H1 (cell line): Measurements from ENCODE around the gene FANCE. TPM values are rescaled to one million over a fixed set of nuclear protein-coding genes. Genes with fewer than 3 reads are reported as not detected.

ENCODE experiments used
- CTCF ChIA-PET: fragments of 300-600 bp; sonication (Branson Sonifier 250); formaldehyde crosslinking; loops from one replicate; lab custom pipeline; 2021; ENCODE audit not compliant: partially characterized antibody; lab: Charles Lee
- POLR2A ChIA-PET: fragments of 300-600 bp; sonication (Branson Sonifier 250); formaldehyde crosslinking; loops from one replicate; lab custom pipeline; 2021; ENCODE audit warnings: inconsistent platforms; ENCODE audit not compliant: partially characterized antibody; lab: Charles Lee
- DNase-seq, 2 experiments: peaks; one replicate each; pipeline versions ENCODE4 v3.0.0 to v3.0.0-alpha.2; 2010 to 2022; ENCODE audit warnings: low spot score in 2 of 2, low read depth in 1 of 2, mixed read lengths in 1 of 2
- FAIRE-seq: peaks from 2 replicates; lab custom pipeline; 2011; peaks lifted over from hg19 to GRCh38; lab: Jason Lieb, UNC
- H2AFZ ChIP-seq: 2 replicates; pipeline ENCODE4 v1.8.1; 2012; ENCODE audit warnings: low read length, inconsistent platforms
- H2AK5ac ChIP-seq: 2 replicates; pipeline ENCODE4 v1.6.1; 2013; ENCODE audit warnings: low read depth, low read length
- H2BK120ac ChIP-seq: replicated peaks from 2 replicates; pipeline ENCODE3; 2013; ENCODE audit warnings: low read depth, low read length, inconsistent platforms
- H2BK12ac ChIP-seq: 2 replicates; pipeline ENCODE4 v1.6.1; 2013; ENCODE audit warnings: low read depth, low read length
- H2BK15ac ChIP-seq: 2 replicates; pipeline ENCODE4 v1.6.1; 2013; ENCODE audit warnings: low read length
- H2BK20ac ChIP-seq: 2 replicates; pipeline ENCODE4 v1.6.1; 2013; ENCODE audit warnings: low read length
- H2BK5ac ChIP-seq: 2 replicates; pipeline ENCODE4 v1.6.1; 2013; ENCODE audit warnings: low read depth, low read length
- H3K14ac ChIP-seq: 2 replicates; pipeline ENCODE4 v1.6.1; 2013; ENCODE audit warnings: inconsistent platforms; ENCODE audit not compliant: insufficient read length
- H3K18ac ChIP-seq: 2 replicates; pipeline ENCODE4 v1.6.1; 2013; ENCODE audit warnings: low read length; ENCODE audit errors: extremely low read depth
- H3K23ac ChIP-seq: 2 replicates; pipeline ENCODE4 v1.6.1; 2013; ENCODE audit warnings: inconsistent platforms; ENCODE audit not compliant: insufficient read length
- H3K23me2 ChIP-seq: 2 replicates; pipeline ENCODE4 v1.6.1; 2013; ENCODE audit warnings: low read depth, low read length
- H3K27ac ChIP-seq: 2 replicates; pipeline ENCODE4 v1.6.1; 2011; ENCODE audit warnings: low read depth, low read length, inconsistent platforms
- H3K27me3 ChIP-seq, 4 experiments: replicated peaks in 1 of 4; 1 replicate in 1 of 4; 2 replicates in 3 of 4; pipeline versions ENCODE4 v1.6.1 to v1.8.1; 2011 to 2013; ENCODE audit warnings: low read length in 3 of 4, mild to moderate bottlenecking in 3 of 4, inconsistent platforms in 2 of 4, mixed read lengths in 2 of 4, moderate library complexity in 1 of 4; ENCODE audit not compliant: control insufficient read depth in 3 of 4, insufficient read depth in 3 of 4; ENCODE audit errors: extremely low read depth in 1 of 4
- H3K36me3 ChIP-seq, 4 experiments: 2 replicates each; pipeline versions ENCODE4 v1.6.1 to v1.8.1; 2011 to 2013; ENCODE audit warnings: mild to moderate bottlenecking in 4 of 4, low read length in 3 of 4, moderate library complexity in 2 of 4, control low read depth in 1 of 4, inconsistent platforms in 1 of 4; ENCODE audit not compliant: insufficient read depth in 4 of 4, control insufficient read depth in 2 of 4
- H3K4ac ChIP-seq: replicated peaks from 2 replicates; pipeline ENCODE3; 2013; ENCODE audit warnings: low read length, low read depth, mixed read lengths, inconsistent platforms; ENCODE audit not compliant: insufficient read length
- H3K4me1 ChIP-seq, 4 experiments: replicated peaks in 1 of 4; 1 replicate in 1 of 4; 2 replicates in 3 of 4; pipeline versions ENCODE4 v1.6.1 to v1.8.1; 2011 to 2013; ENCODE audit warnings: low read length in 3 of 4, inconsistent platforms in 2 of 4, mixed read lengths in 1 of 4; ENCODE audit not compliant: insufficient read depth in 4 of 4, control insufficient read depth in 3 of 4
- H3K4me2 ChIP-seq, 2 experiments: 2 replicates each; pipeline versions ENCODE4 v1.6.1 to v1.8.1; 2011 to 2013; ENCODE audit warnings: low read depth in 2 of 2, low read length in 2 of 2, control low read depth in 1 of 2, inconsistent platforms in 1 of 2, mild to moderate bottlenecking in 1 of 2; ENCODE audit not compliant: insufficient read depth in 1 of 2
- H3K4me3 ChIP-seq, 4 experiments: fragments of 200-600, 300-600 bp in 1 of 4; sonication (generic), shearing (Covaris generic), sonication (Bioruptor Twin) in 1 of 4; 2 replicates each; pipeline versions ENCODE4 v1.5.1 to v1.8.1; 2011 to 2016; ENCODE audit warnings: low read length in 4 of 4, low read depth in 3 of 4, control low read depth in 2 of 4, inconsistent platforms in 2 of 4, mild to moderate bottlenecking in 2 of 4, mixed read lengths in 1 of 4, moderate library complexity in 1 of 4; ENCODE audit not compliant: insufficient read depth in 2 of 4; ENCODE audit errors: extremely low read depth in 1 of 4
- H3K56ac ChIP-seq: replicated peaks from 2 replicates; pipeline ENCODE3; 2013; ENCODE audit warnings: low read depth, mild to moderate bottlenecking, mixed read lengths, low read length, inconsistent platforms; ENCODE audit not compliant: insufficient read length
- H3K79me1 ChIP-seq: 2 replicates; pipeline ENCODE4 v1.6.1; 2013; ENCODE audit warnings: low read depth, low read length, control low read depth
- H3K79me2 ChIP-seq, 2 experiments: 2 replicates each; pipeline versions ENCODE4 v1.6.1 to v1.8.1; 2012 to 2013; ENCODE audit warnings: low read length in 2 of 2, mild to moderate bottlenecking in 2 of 2, inconsistent platforms in 1 of 2; ENCODE audit not compliant: insufficient read depth in 2 of 2, control insufficient read depth in 1 of 2
- H3K9ac ChIP-seq, 4 experiments: replicated peaks in 1 of 4; 1 replicate in 1 of 4; 2 replicates in 3 of 4; pipeline versions ENCODE4 v1.6.1 to v1.8.1; 2011 to 2013; ENCODE audit warnings: low read depth in 3 of 4, low read length in 3 of 4, control low read depth in 2 of 4, mild to moderate bottlenecking in 2 of 4, moderate library complexity in 2 of 4, inconsistent platforms in 1 of 4; ENCODE audit errors: extremely low read depth in 1 of 4
- H3K9me3 ChIP-seq, 2 experiments: 2 replicates each; pipeline versions ENCODE4 v1.6.1 to v1.8.1; 2012 to 2013; ENCODE audit warnings: mild to moderate bottlenecking in 2 of 2, moderate library complexity in 2 of 2, control low read depth in 1 of 2, inconsistent platforms in 1 of 2, low read depth in 1 of 2, low read length in 1 of 2, mixed read lengths in 1 of 2; ENCODE audit not compliant: insufficient read depth in 2 of 2
- H4K20me1 ChIP-seq, 2 experiments: replicated peaks in 1 of 2; 2 replicates each; pipeline versions ENCODE3 to v1.8.1; 2011 to 2013; ENCODE audit warnings: inconsistent platforms in 2 of 2, low read length in 2 of 2, mild to moderate bottlenecking in 1 of 2; ENCODE audit not compliant: insufficient read depth in 2 of 2, control insufficient read depth in 1 of 2
- H4K5ac ChIP-seq: 2 replicates; pipeline ENCODE4 v1.6.1; 2013; ENCODE audit warnings: low read length, low read depth, mixed read lengths, inconsistent platforms; ENCODE audit not compliant: insufficient read length
- H4K8ac ChIP-seq: 2 replicates; pipeline ENCODE4 v1.8.0; 2013; ENCODE audit warnings: mild to moderate bottlenecking, moderate library complexity, low read length, inconsistent platforms; ENCODE audit not compliant: insufficient read depth; ENCODE audit errors: extremely low read depth
- H4K91ac ChIP-seq: replicated peaks from 2 replicates; pipeline ENCODE3; 2013; ENCODE audit warnings: low read length, mixed read lengths, inconsistent platforms; ENCODE audit not compliant: insufficient read length
- BRCA1 ChIP-seq: IDR thresholded peaks from 2 replicates; pipeline ENCODE4 v1.6.1; 2012; ENCODE audit warnings: low read depth, low read length, improper control_type of control experiment
- CREB1 ChIP-seq: IDR thresholded peaks from 2 replicates; pipeline ENCODE4 v1.6.1; 2012; ENCODE audit warnings: inconsistent platforms
- CTBP2 ChIP-seq: IDR thresholded peaks from 2 replicates; pipeline ENCODE4 v1.7.0; 2011; ENCODE audit warnings: borderline replicate concordance, mild to moderate bottlenecking, moderate library complexity, mixed read lengths, low read length; ENCODE audit not compliant: insufficient read depth, insufficient read length
- E2F6 ChIP-seq: IDR thresholded peaks from 2 replicates; pipeline ENCODE4 v1.6.1; 2012; ENCODE audit warnings: inconsistent platforms
- HDAC2 ChIP-seq, 2 experiments: fragments of 300-600 bp in 1 of 2; sonication (generic) in 1 of 2; IDR thresholded peaks; 2 replicates each; pipeline ENCODE4 v1.6.1; 2011 to 2012; ENCODE audit warnings: low read depth in 2 of 2, low read length in 2 of 2, mild to moderate bottlenecking in 2 of 2, moderate library complexity in 2 of 2, borderline replicate concordance in 1 of 2, inconsistent platforms in 1 of 2
- KDM1A ChIP-seq: fragments of 200-600, 300-600 bp; sonication (generic); IDR thresholded peaks from 2 replicates; pipeline ENCODE4 v1.7.1; 2016; ENCODE audit warnings: mild to moderate bottlenecking, low read length, borderline replicate concordance
- NANOG ChIP-seq: IDR thresholded peaks from 2 replicates; pipeline ENCODE4 v1.6.1; 2011; ENCODE audit warnings: low read length, low read depth, mild to moderate bottlenecking, inconsistent platforms; ENCODE audit not compliant: insufficient read depth, poor library complexity, severe bottlenecking
- POLR2A ChIP-seq, 2 experiments: IDR thresholded peaks; 1 replicate in 1 of 2; 2 replicates in 1 of 2; pipeline ENCODE4 v1.6.1; 2011; ENCODE audit warnings: low read depth in 2 of 2, low read length in 2 of 2, mild to moderate bottlenecking in 2 of 2; ENCODE audit errors: control extremely low read depth in 1 of 2
- RFX5 ChIP-seq: IDR thresholded peaks from 2 replicates; pipeline ENCODE4 v1.6.1; 2011; ENCODE audit warnings: low read depth, low read length, improper control_type of control experiment, borderline replicate concordance
- RNF2 ChIP-seq: fragments of 200-900, 300-1000 bp; sonication (generic); IDR thresholded peaks from 2 replicates; pipeline ENCODE4 v1.7.1; 2016; ENCODE audit warnings: borderline replicate concordance, low read depth, mild to moderate bottlenecking, antibody characterized with exemption, low read length; ENCODE audit not compliant: poor library complexity, severe bottlenecking; ENCODE audit errors: missing control alignments
- SIN3A ChIP-seq, 2 experiments: IDR thresholded peaks in 1 of 2; conservative IDR thresholded peaks in 1 of 2; 2 replicates each; pipeline ENCODE4 v1.6.1; 2011 to 2012; ENCODE audit warnings: low read length in 2 of 2, improper control_type of control experiment in 1 of 2, low read depth in 1 of 2, mild to moderate bottlenecking in 1 of 2
- TAF7 ChIP-seq: optimal IDR thresholded peaks from 2 replicates; pipeline ENCODE3; 2011; ENCODE audit warnings: low read depth, mild to moderate bottlenecking, inconsistent platforms, low read length, moderate library complexity, borderline replicate concordance
- WGBS, 2 experiments: shearing (Covaris generic) in 1 of 2; methylation state at CpG; one replicate each; pipeline versions ENCODE4 v1.1.6 to v1.1.7; 2013 to 2015; ENCODE audit warnings: low lambda C conversion rate in 2 of 2, mixed read lengths in 2 of 2, inconsistent platforms in 1 of 2, low coverage in 1 of 2, missing lambda C conversion rate in 1 of 2; ENCODE audit not compliant: insufficient replicate concordance in 2 of 2, insufficient coverage in 1 of 2, insufficient read length in 1 of 2; ENCODE audit errors: extremely low coverage in 1 of 2, missing lambda C conversion rate in 1 of 2; 5-methylcytosine and 5-hydroxymethylcytosine counted together
- polyA plus RNA-seq, 7 experiments: library from polyadenylated mRNA; depleted of rRNA in 3 of 7; stranded (reverse) in 5 of 7; unstranded in 2 of 7; fragments of >200 nt in 5 of 7; fragments of 200-250 nt in 2 of 7; gene quantifications; 1 replicate in 5 of 7; 2 replicates in 1 of 7; 4 replicates in 1 of 7; pipeline versions ENCODE4 v1.2.1 to v1.2.3, GENCODE V29; 2011 to 2013; ENCODE audit warnings: missing spikeins in 2 of 7, mixed read lengths in 2 of 7
- total RNA-seq: library from RNA; stranded (reverse); fragmentation: NEBNext Ultra II Directional; extraction: Animal tissue kit (Norgen Biotek cat#: 25700); gene quantifications from 2 replicates; pipeline ENCODE4 v1.2.1, GENCODE V29; 2021

FANCE gene
- total and polyA plus RNA-seq, 2 of the 8 experiments (the other 6 are each of a cell fraction or from before 2014, with no cell fraction given), result 16.1 to 17.0 TPM

- no peak overlapping the region for H3K56ac ChIP-seq
- no peaks in the 10 kb centered on the region for H3K79me2 ChIP-seq
- H2BK12ac ChIP-seq, result no peak overlapping the region
- no peak overlapping the region for H3K18ac ChIP-seq
- 87% methylated on average over 15 of the region's 15 CpGs; no CpG with 5 or more reads in 1 of the 2 experiments for WGBS, 2 experiments
- CTCF ChIA-PET, result interaction anchor here (0.5 to 6.6 kb wide), 4 partner anchors 18 to 49 kb away, joined by 3 to 45 read pairs (median 4); no protein-coding TSS in a partner anchor
- H2BK15ac ChIP-seq, result no peak overlapping the region
- DNase-seq, result no peak
- H3K14ac ChIP-seq, result no peak overlapping the region
- H2AFZ ChIP-seq, result no peak overlapping the region
- FAIRE-seq, result no peak
- H3K9ac ChIP-seq, result no peak overlapping the region
- no peak overlapping the region for H4K5ac ChIP-seq
- no peaks in the 10 kb centered on the region; the same call in 1 of the 2 replicates for H3K23me2 ChIP-seq
- no peaks in the 10 kb centered on the region for H3K9me3 ChIP-seq
- H2BK20ac ChIP-seq, result no peak overlapping the region
- POLR2A ChIA-PET, result interaction anchor here (37.6 kb wide), 1 partner anchor 26 kb away, joined by 1319 read pairs; the partner anchor contains the start of gene RPL10A
- H2BK5ac ChIP-seq, result no peak overlapping the region
- no peaks in the 10 kb centered on the region for H3K79me1 ChIP-seq
- no peak overlapping the region for H4K91ac ChIP-seq
- H4K20me1 ChIP-seq, result no peaks in the 10 kb centered on the region
- H3K4ac ChIP-seq, result no peak overlapping the region
- H3K27ac ChIP-seq, result no peak overlapping the region
- H3K4me2 ChIP-seq, result no peak overlapping the region
- peaks cover 0 to 7% (median 3%) of the 10 kb centered on the region in 4 experiments; a peak in 4 of 7 replicates for H3K27me3 ChIP-seq
- no peak overlapping the region for H3K4me3 ChIP-seq
- no peak overlapping the region for H3K23ac ChIP-seq
- H2AK5ac ChIP-seq, result no peak overlapping the region
- H4K8ac ChIP-seq, result no peak overlapping the region
- no peaks in the 10 kb centered on the region for H3K36me3 ChIP-seq
- peaks cover 2 to 19% (median 12%) of the 10 kb centered on the region in 4 experiments for H3K4me1 ChIP-seq
- no peak overlapping the region for H2BK120ac ChIP-seq
- TF ChIP-seq CTBP2 (no peak), POLR2A (IDR thresholded peaks at IDR 0.05; ENCODE audit: control extremely low read depth in 1 of 2, low read depth in 2 of 2, low read length in 2 of 2) (no peak), SIN3A (conservative IDR thresholded peaks at IDR 0.05 in 1 of 2, IDR thresholded peaks at IDR 0.05 in 1 of 2; ENCODE audit: low read depth in 1 of 2, low read length in 2 of 2) (no peak), KDM1A (no peak), RNF2 (no peak), E2F6 (no peak), HDAC2 (IDR thresholded peaks at IDR 0.05; ENCODE audit: borderline replicate concordance in 1 of 2, low read depth in 2 of 2, low read length in 2 of 2) (no peak), TAF7 (no peak), BRCA1 (no peak), CREB1 (no peak), RFX5 (no peak), NANOG (no peak)
Observed at GRCh38 chr6:35503534-35503933, 51.4 kb downstream of the FANCE start.
